Osteoblast (primary cell): ENCODE data around the gene SAC3D1. TPM values are rescaled to one million over a fixed set of nuclear protein-coding genes. Genes with fewer than 3 reads are reported as not detected.

Experiments used
- DNase-seq: peaks from one replicate; pipeline ENCODE4 v3.0.0; 2011; ENCODE audit warnings: low spot score, mixed read lengths; ENCODE audit not compliant: insufficient read length; ENCODE audit errors: missing footprints
- H2AFZ ChIP-seq: 2 replicates; pipeline ENCODE4 v1.6.0; 2011; ENCODE audit warnings: mild to moderate bottlenecking, low read length
- H3K27ac ChIP-seq: 2 replicates; pipeline ENCODE4 v1.5.1; 2011; ENCODE audit warnings: mild to moderate bottlenecking, low read depth, low read length, moderate library complexity
- H3K27me3 ChIP-seq: 2 replicates; pipeline ENCODE4 v1.6.0; 2012; ENCODE audit warnings: mild to moderate bottlenecking, control low read depth, inconsistent platforms, low read length, moderate library complexity; ENCODE audit not compliant: insufficient read depth
- H3K36me3 ChIP-seq: 2 replicates; pipeline ENCODE4 v1.5.1; 2011; ENCODE audit warnings: mild to moderate bottlenecking, low read length, control low read depth, moderate library complexity; ENCODE audit not compliant: insufficient read depth
- H3K4me1 ChIP-seq: 2 replicates; pipeline ENCODE4 v1.5.1; 2011; ENCODE audit warnings: mild to moderate bottlenecking, low read length, control low read depth, moderate library complexity; ENCODE audit not compliant: insufficient read depth
- H3K4me2 ChIP-seq: 2 replicates; pipeline ENCODE4 v1.6.0; 2011; ENCODE audit warnings: mild to moderate bottlenecking, low read length; ENCODE audit not compliant: insufficient read depth
- H3K4me3 ChIP-seq: fragments of 200-600 bp; sonication (generic); 3 replicates; pipeline ENCODE4 v1.5.1; 2012; ENCODE audit warnings: mild to moderate bottlenecking, low read length, inconsistent platforms; ENCODE audit not compliant: insufficient read depth
- H3K79me2 ChIP-seq: 2 replicates; pipeline ENCODE4 v1.6.0; 2012; ENCODE audit warnings: mild to moderate bottlenecking, low read length, control low read depth, inconsistent platforms; ENCODE audit not compliant: insufficient read depth
- H3K9me3 ChIP-seq: 2 replicates; pipeline ENCODE4 v1.5.1; 2011; ENCODE audit warnings: low read depth, low read length, control low read depth
- H4K20me1 ChIP-seq: 2 replicates; pipeline ENCODE4 v1.6.0; 2012; ENCODE audit warnings: mild to moderate bottlenecking, low read length, control low read depth; ENCODE audit not compliant: insufficient read depth
- CTCF ChIP-seq: IDR thresholded peaks from 2 replicates; pipeline ENCODE4 v1.5.1; 2011; ENCODE audit warnings: mild to moderate bottlenecking, low read depth, low read length, moderate library complexity; ENCODE audit errors: extremely low read depth
- total RNA-seq: library from RNA; depleted of rRNA; stranded (reverse); fragments of >200 nt; gene quantifications from 2 replicates; pipeline ENCODE4 v1.2.3, GENCODE V29; 2012

Gene SAC3D1
- total RNA-seq, 1 donor = 7.6 TPM

- Histone ChIP-seq H3K36me3 (peaks cover 45% of the 10 kb centered on the region), H3K4me3 (peak overlapping the region; percentile 97), H3K27ac (peak overlapping the region; percentile 91), H3K4me1 (peaks cover 22% of the 10 kb centered on the region), H2AFZ (no peak overlapping the region), H3K9me3 (no peaks in the 10 kb centered on the region), H3K4me2 (peak overlapping the region; percentile 99), H3K27me3 (no peaks in the 10 kb centered on the region), H4K20me1 (no peaks in the 10 kb centered on the region), H3K79me2 (peaks cover 49% of the 10 kb centered on the region)
- TF ChIP-seq CTCF = no peak
- DNase-seq = no peak
These were observed 44.4 kb downstream of the SAC3D1 start for GRCh38 chr11:65085446-65085845.

- H3K27ac ChIP-seq = no peak overlapping the region
- H3K4me2 ChIP-seq = no peak overlapping the region
- H3K4me1 ChIP-seq = peaks cover 22% of the 10 kb centered on the region
- H3K4me3 ChIP-seq = no peak overlapping the region
- no peak overlapping the region for H2AFZ ChIP-seq
- peaks cover 40% of the 10 kb centered on the region for H3K79me2 ChIP-seq
- H3K36me3 ChIP-seq = peaks cover 43% of the 10 kb centered on the region
- no peaks in the 10 kb centered on the region for H4K20me1 ChIP-seq
- no peak for TF ChIP-seq CTCF
- H3K27me3 ChIP-seq = no peaks in the 10 kb centered on the region
- no peak for DNase-seq
- H3K9me3 ChIP-seq = no peaks in the 10 kb centered on the region
These were observed 45.8 kb downstream of the SAC3D1 start for GRCh38 chr11:65086809-65087208.

- Histone ChIP-seq H3K27me3 (no peaks in the 10 kb centered on the region), H3K4me3 (no peak overlapping the region), H3K79me2 (peaks cover 36% of the 10 kb centered on the region), H3K27ac (no peak overlapping the region), H3K4me1 (peaks cover 22% of the 10 kb centered on the region), H2AFZ (no peak overlapping the region), H3K36me3 (peaks cover 43% of the 10 kb centered on the region), H3K4me2 (no peak overlapping the region), H4K20me1 (no peaks in the 10 kb centered on the region), H3K9me3 (no peaks in the 10 kb centered on the region)
- DNase-seq = peak; percentile 29
- no peak for TF ChIP-seq CTCF
These were observed 46.2 kb downstream of the SAC3D1 start for GRCh38 chr11:65087216-65087615.

- Histone ChIP-seq H3K27ac (no peak overlapping the region), H3K4me2 (no peak overlapping the region), H3K27me3 (no peaks in the 10 kb centered on the region), H3K36me3 (peaks cover 43% of the 10 kb centered on the region), H3K9me3 (no peaks in the 10 kb centered on the region), H3K79me2 (peaks cover 32% of the 10 kb centered on the region), H4K20me1 (no peaks in the 10 kb centered on the region), H2AFZ (no peak overlapping the region), H3K4me1 (peaks cover 19% of the 10 kb centered on the region), H3K4me3 (no peak overlapping the region)
- no peak for DNase-seq
- TF ChIP-seq CTCF = no peak
These were observed 46.8 kb downstream of the SAC3D1 start for GRCh38 chr11:65087827-65088226.
